IMR-90 (cell line): ENCODE measurements around the gene COX17.

Experiments used
- BHLHE40 ChIP-seq: fragments of 150-350 bp; IDR thresholded peaks from 2 replicates; pipeline ENCODE4 v1.6.1; 2016; ENCODE audit warnings: mild to moderate bottlenecking, low read depth, low read length
- CEBPB ChIP-seq: IDR thresholded peaks from 2 replicates; pipeline ENCODE4 v1.6.1; 2012; ENCODE audit warnings: low read depth, low read length, improper control_type of control experiment
- CHD1 ChIP-seq: IDR thresholded peaks from 2 replicates; pipeline ENCODE4 v1.6.1; 2012; ENCODE audit warnings: low read depth, low read length, improper control_type of control experiment
- MAFK ChIP-seq: IDR thresholded peaks from 2 replicates; pipeline ENCODE4 v1.6.1; 2012; ENCODE audit warnings: low read depth, low read length, improper control_type of control experiment
- MXI1 ChIP-seq: IDR thresholded peaks from 2 replicates; pipeline ENCODE4 v1.6.1; 2012; ENCODE audit warnings: low read depth, mild to moderate bottlenecking, low read length, moderate library complexity, borderline replicate concordance
- NFE2L2 ChIP-seq: fragments of 150-350 bp; IDR thresholded peaks from 2 replicates; pipeline ENCODE4 v1.6.1; 2016; ENCODE audit warnings: low read depth, mild to moderate bottlenecking, low read length
- POLR2A ChIP-seq: IDR thresholded peaks from 2 replicates; pipeline ENCODE4 v1.6.1; 2012; ENCODE audit warnings: mild to moderate bottlenecking, low read depth, low read length
- RAD21 ChIP-seq: IDR thresholded peaks from 2 replicates; pipeline ENCODE4 v1.6.1; 2012; ENCODE audit warnings: low read length, improper control_type of control experiment
- SMC3 ChIP-seq: fragments of 150-350 bp; IDR thresholded peaks from 2 replicates; pipeline ENCODE4 v1.6.1; 2016; ENCODE audit warnings: low read depth, mild to moderate bottlenecking, antibody characterized with exemption, low read length, moderate library complexity
- TF ChIP-seq, protein P1 (sequence below): conservative IDR thresholded peaks from 2 replicates; pipeline ENCODE4 v1.5.1; 2012; ENCODE audit warnings: mild to moderate bottlenecking, low read depth, low read length, improper control_type of control experiment
- TF ChIP-seq, protein P2 (sequence below): fragments of 150-350 bp; IDR thresholded peaks from 2 replicates; pipeline ENCODE4 v1.6.1; 2017; ENCODE audit warnings: mild to moderate bottlenecking, antibody characterized with exemption, low read length, low read depth
- TF ChIP-seq, protein P3 (sequence below): fragments of 150-350 bp; IDR thresholded peaks from 2 replicates; pipeline ENCODE4 v1.6.1; 2016; ENCODE audit warnings: low read depth, mild to moderate bottlenecking, low read length, moderate library complexity, borderline replicate concordance

DNA sequence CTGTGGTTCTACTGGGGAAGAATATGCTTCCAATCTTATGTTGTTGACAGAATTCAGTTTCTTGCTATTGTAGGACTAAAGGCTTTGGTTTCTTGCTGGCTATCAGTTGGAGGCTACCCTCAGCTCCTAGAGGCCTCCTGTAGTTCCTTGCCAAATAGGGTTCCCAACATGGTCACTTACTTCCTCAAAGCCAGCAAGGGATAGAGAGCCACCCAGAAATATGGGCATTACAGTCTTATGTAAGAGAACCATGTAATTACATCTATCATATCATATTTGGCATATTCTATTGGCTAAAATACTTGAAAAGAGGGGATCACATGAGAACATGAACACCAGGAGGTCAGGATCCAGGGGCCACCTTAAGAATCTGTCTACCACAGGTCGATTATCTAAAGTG, 6.2 kb upstream of the COX17 start:
- TF ChIP-seq, protein P1, sequence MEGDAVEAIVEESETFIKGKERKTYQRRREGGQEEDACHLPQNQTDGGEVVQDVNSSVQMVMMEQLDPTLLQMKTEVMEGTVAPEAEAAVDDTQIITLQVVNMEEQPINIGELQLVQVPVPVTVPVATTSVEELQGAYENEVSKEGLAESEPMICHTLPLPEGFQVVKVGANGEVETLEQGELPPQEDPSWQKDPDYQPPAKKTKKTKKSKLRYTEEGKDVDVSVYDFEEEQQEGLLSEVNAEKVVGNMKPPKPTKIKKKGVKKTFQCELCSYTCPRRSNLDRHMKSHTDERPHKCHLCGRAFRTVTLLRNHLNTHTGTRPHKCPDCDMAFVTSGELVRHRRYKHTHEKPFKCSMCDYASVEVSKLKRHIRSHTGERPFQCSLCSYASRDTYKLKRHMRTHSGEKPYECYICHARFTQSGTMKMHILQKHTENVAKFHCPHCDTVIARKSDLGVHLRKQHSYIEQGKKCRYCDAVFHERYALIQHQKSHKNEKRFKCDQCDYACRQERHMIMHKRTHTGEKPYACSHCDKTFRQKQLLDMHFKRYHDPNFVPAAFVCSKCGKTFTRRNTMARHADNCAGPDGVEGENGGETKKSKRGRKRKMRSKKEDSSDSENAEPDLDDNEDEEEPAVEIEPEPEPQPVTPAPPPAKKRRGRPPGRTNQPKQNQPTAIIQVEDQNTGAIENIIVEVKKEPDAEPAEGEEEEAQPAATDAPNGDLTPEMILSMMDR, result no peak
- TF ChIP-seq BHLHE40 (no peak), SMC3 (no peak), RAD21 (no peak), MXI1 (no peak), POLR2A (no peak), CEBPB (no peak), MAFK (no peak), NFE2L2 (no peak), CHD1 (no peak)
- TF ChIP-seq, protein P2, sequence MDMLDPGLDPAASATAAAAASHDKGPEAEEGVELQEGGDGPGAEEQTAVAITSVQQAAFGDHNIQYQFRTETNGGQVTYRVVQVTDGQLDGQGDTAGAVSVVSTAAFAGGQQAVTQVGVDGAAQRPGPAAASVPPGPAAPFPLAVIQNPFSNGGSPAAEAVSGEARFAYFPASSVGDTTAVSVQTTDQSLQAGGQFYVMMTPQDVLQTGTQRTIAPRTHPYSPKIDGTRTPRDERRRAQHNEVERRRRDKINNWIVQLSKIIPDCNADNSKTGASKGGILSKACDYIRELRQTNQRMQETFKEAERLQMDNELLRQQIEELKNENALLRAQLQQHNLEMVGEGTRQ, result no peak
- TF ChIP-seq, protein P3, sequence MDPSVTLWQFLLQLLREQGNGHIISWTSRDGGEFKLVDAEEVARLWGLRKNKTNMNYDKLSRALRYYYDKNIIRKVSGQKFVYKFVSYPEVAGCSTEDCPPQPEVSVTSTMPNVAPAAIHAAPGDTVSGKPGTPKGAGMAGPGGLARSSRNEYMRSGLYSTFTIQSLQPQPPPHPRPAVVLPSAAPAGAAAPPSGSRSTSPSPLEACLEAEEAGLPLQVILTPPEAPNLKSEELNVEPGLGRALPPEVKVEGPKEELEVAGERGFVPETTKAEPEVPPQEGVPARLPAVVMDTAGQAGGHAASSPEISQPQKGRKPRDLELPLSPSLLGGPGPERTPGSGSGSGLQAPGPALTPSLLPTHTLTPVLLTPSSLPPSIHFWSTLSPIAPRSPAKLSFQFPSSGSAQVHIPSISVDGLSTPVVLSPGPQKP, result no peak
